ENCODE results near the gene ATF7. TPM values are rescaled to one million over a fixed set of nuclear protein-coding genes. Genes with fewer than 3 reads are reported as not detected.
A peak's percentile ranks its signal among the peaks of the same experiment; 100 is the strongest.

The ATF7 gene
- polyA plus RNA-seq, 3 donors, result 21.7 to 27.9 (median 24.4) TPM

GRCh38 chr12:53461059-53461458 lies 165.1 kb downstream of the ATF7 start:
- Histone ChIP-seq H3K27ac (ENCODE audit: low read depth in 1 of 2, low read length in 2 of 2) (no peak overlapping the region), H4K20me1 (ENCODE audit: insufficient read depth, low read length) (peaks cover 100% of the 10 kb centered on the region), H3K9me3 (replicated peaks in 1 of 2; ENCODE audit: control insufficient read depth in 1 of 2, insufficient read depth in 1 of 2, low read length in 2 of 2) (no peaks in the 10 kb centered on the region), H3K4me2 (replicated peaks; ENCODE audit: extremely low read depth, low read length, poor library complexity, severe bottlenecking) (no peak overlapping the region), H3K4me3 (replicated peaks in 1 of 3; ENCODE audit: low read depth in 2 of 3, low read length in 3 of 3) (no peak overlapping the region), H3K4me1 (ENCODE audit: control insufficient read depth in 1 of 2, insufficient read depth in 2 of 2, low read length in 2 of 2) (no peaks in the 10 kb centered on the region), H2AFZ (ENCODE audit: insufficient read depth, low read depth, low read length, poor library complexity, severe bottlenecking) (no peak overlapping the region), H3K36me3 (replicated peaks in 1 of 2; ENCODE audit: control insufficient read depth in 1 of 2, insufficient read depth in 2 of 2, low read length in 2 of 2) (peaks cover 100% of the 10 kb centered on the region in 2 donors), H3K27me3 (ENCODE audit: control insufficient read depth in 2 of 2, insufficient read depth in 2 of 2, low read length in 2 of 2) (no peaks in the 10 kb centered on the region), H3K9ac (ENCODE audit: insufficient read depth, low read length, poor library complexity, severe bottlenecking) (no peak overlapping the region), H3K79me2 (ENCODE audit: insufficient read depth, low read length) (peaks cover 97% of the 10 kb centered on the region)
- H3K27me3 Mint-ChIP-seq (ENCODE audit: low read depth in 3 of 3), result no peaks in the 10 kb centered on the region
- H3K27ac Mint-ChIP-seq, result peak overlapping the region in 2 of 7 donors; percentile 1 to 31
- no peak overlapping the region for H3K4me3 Mint-ChIP-seq
- no peaks in the 10 kb centered on the region for H3K9me3 Mint-ChIP-seq
- 100% methylated on average over 1 of the region's 3 CpGs for WGBS (ENCODE audit: insufficient coverage)
- intact Hi-C loops (cut with micrococcal nuclease), result no loop called here
- no peak for DNase-seq
- peaks cover 86 to 96% of the 10 kb centered on the region in 2 donors for H3K36me3 Mint-ChIP-seq
- no peaks in the 10 kb centered on the region for H3K4me1 Mint-ChIP-seq
- TF ChIP-seq CTCF (IDR thresholded peaks at IDR 0.05), result no peak

- peak overlapping the region in 2 of 7 donors; percentile 30 to 48 for H3K27ac Mint-ChIP-seq
- Histone ChIP-seq H3K79me2 (ENCODE audit: insufficient read depth, low read length) (peaks cover 99% of the 10 kb centered on the region), H3K4me2 (replicated peaks; ENCODE audit: extremely low read depth, low read length, poor library complexity, severe bottlenecking) (no peak overlapping the region), H3K9me3 (replicated peaks in 1 of 2; ENCODE audit: control insufficient read depth in 1 of 2, insufficient read depth in 1 of 2, low read length in 2 of 2) (no peaks in the 10 kb centered on the region), H3K4me1 (ENCODE audit: control insufficient read depth in 1 of 2, insufficient read depth in 2 of 2, low read length in 2 of 2) (no peaks in the 10 kb centered on the region), H3K4me3 (replicated peaks in 1 of 3; ENCODE audit: low read depth in 2 of 3, low read length in 3 of 3) (no peak overlapping the region), H3K9ac (ENCODE audit: insufficient read depth, low read length, poor library complexity, severe bottlenecking) (no peak overlapping the region), H2AFZ (ENCODE audit: insufficient read depth, low read depth, low read length, poor library complexity, severe bottlenecking) (no peak overlapping the region), H4K20me1 (ENCODE audit: insufficient read depth, low read length) (peaks cover 100% of the 10 kb centered on the region), H3K27me3 (ENCODE audit: control insufficient read depth in 2 of 2, insufficient read depth in 2 of 2, low read length in 2 of 2) (no peaks in the 10 kb centered on the region), H3K36me3 (replicated peaks in 1 of 2; ENCODE audit: control insufficient read depth in 1 of 2, insufficient read depth in 2 of 2, low read length in 2 of 2) (peaks cover 100% of the 10 kb centered on the region in 2 donors), H3K27ac (ENCODE audit: low read depth in 1 of 2, low read length in 2 of 2) (no peak overlapping the region)
- H3K27me3 Mint-ChIP-seq (ENCODE audit: low read depth in 3 of 3), result peaks cover 0 to 2% (median 0%) of the 10 kb centered on the region in 3 donors
- no peaks in the 10 kb centered on the region for H3K4me1 Mint-ChIP-seq
- intact Hi-C loops (cut with micrococcal nuclease), result no loop called here
- no peak for DNase-seq
- no peak overlapping the region for H3K4me3 Mint-ChIP-seq
- no peaks in the 10 kb centered on the region for H3K9me3 Mint-ChIP-seq
- H3K36me3 Mint-ChIP-seq, result peaks cover 87 to 96% of the 10 kb centered on the region in 2 donors
- no peak for TF ChIP-seq CTCF (IDR thresholded peaks at IDR 0.05)
- no CpG with 5 or more reads among the region's 4 CpGs for WGBS (ENCODE audit: insufficient coverage)
Observed at GRCh38 chr12:53459097-53459496, 167.1 kb downstream of the ATF7 start.

Small RNAs within 50 kb of the gene (small RNA-seq; reads per million reads assigned to genes)
- gene AC023509.3 (ENCODE audit: insufficient read length, low read depth), result not detected

Other genes starting within 250 kb of the ATF7 start
- 10 to 100 TPM; 15.1 to 80.7 (median 22.7) TPM for gene SP1, start 246.2 kb downstream of the ATF7 start, polyA plus RNA-seq
- not detected for gene AMHR2, start 202.5 kb downstream of the ATF7 start, polyA plus RNA-seq
- 100 to 1,000 TPM; 172 to 670 (median 591) TPM for gene PRR13, start 184.6 kb downstream of the ATF7 start, polyA plus RNA-seq
- 100 to 1,000 TPM in 1 of 3 donors, 10 to 100 TPM in 2; 79.6 to 588 (median 81.9) TPM for gene PCBP2, start 174.3 kb downstream of the ATF7 start, polyA plus RNA-seq
- 10 to 100 TPM in 1 of 3 donors, 1 to 10 TPM in 2; 1.7 to 31.4 (median 2.0) TPM for gene MAP3K12, start 126.9 kb downstream of the ATF7 start, polyA plus RNA-seq
- 10 to 100 TPM; 16.6 to 39.4 (median 24.4) TPM for gene TARBP2, start 125.1 kb downstream of the ATF7 start, polyA plus RNA-seq
- under 1 TPM in 1 of 3 donors, not detected in 2; 0.29 TPM for gene NPFF, start 118.9 kb downstream of the ATF7 start, polyA plus RNA-seq
- 100 to 1,000 TPM; 498 to 587 (median 522) TPM for gene ATP5MC2, start 49.7 kb upstream of the ATF7 start, polyA plus RNA-seq
- 100 to 1,000 TPM in 1 of 3 donors, 10 to 100 TPM in 2; 60.1 to 238 (median 69.6) TPM for gene CALCOCO1, start 101.1 kb upstream of the ATF7 start, polyA plus RNA-seq
- not detected for gene CISTR, start 125.6 kb upstream of the ATF7 start, polyA plus RNA-seq

Measured in CD14-positive monocyte (primary cell).